T-helper 1 cell treated with Interleukin-12 subunit alpha and Interleukin-12 subunit beta and Interleukin-4 antibody, amounts not matched to agents 30 ng/mL and 1 ng/mL, for 36 hours (primary cell): ENCODE measurements around the gene PRCC. TPM values are rescaled to one million over a fixed set of nuclear protein-coding genes. Genes with fewer than 3 reads are reported as not detected.
"Not testable (repeated sequence)": the region's sequence is repeated elsewhere in the genome, so short reads cannot be mapped to it uniquely, and the experiment has no call there.

Experiments used
- intact Hi-C: fragments of 100-400 bp; cut with micrococcal nuclease; formaldehyde crosslinking; loops from one replicate; pipeline ENCODE4 v1.15.1; 2024
- total RNA-seq: library from RNA; stranded (reverse); gene quantifications from 2 replicates; pipeline ENCODE4 v1.2.3, GENCODE V29; 2022

Gene PRCC
- total RNA-seq, 1 donor from 2014 or later: 90.1 TPM

DNA sequence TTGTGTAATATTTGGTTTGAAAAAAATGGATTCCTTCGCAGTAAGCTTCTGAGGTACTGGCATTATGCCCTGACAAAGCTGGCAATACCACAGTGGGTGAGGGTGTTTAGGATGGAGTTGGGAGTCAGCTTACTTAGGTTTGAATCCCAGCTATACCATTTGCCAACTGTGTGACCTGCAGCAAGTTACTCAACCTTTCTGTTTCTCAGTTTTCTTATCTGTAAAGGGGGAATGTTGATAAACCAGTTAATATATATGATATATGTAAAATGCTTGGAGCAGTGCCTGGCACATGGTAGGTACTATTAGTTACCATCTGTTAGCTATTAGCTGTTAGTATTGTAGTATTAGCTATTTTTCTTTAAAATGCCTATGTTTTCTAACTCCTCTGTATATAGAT, 11.0 kb upstream of the PRCC start:
- intact Hi-C loops: no loop called here

GRCh38 chr1:156757572-156758253, 9.6 kb upstream of the PRCC start:
- intact Hi-C loops: not testable (repeated sequence)

DNA sequence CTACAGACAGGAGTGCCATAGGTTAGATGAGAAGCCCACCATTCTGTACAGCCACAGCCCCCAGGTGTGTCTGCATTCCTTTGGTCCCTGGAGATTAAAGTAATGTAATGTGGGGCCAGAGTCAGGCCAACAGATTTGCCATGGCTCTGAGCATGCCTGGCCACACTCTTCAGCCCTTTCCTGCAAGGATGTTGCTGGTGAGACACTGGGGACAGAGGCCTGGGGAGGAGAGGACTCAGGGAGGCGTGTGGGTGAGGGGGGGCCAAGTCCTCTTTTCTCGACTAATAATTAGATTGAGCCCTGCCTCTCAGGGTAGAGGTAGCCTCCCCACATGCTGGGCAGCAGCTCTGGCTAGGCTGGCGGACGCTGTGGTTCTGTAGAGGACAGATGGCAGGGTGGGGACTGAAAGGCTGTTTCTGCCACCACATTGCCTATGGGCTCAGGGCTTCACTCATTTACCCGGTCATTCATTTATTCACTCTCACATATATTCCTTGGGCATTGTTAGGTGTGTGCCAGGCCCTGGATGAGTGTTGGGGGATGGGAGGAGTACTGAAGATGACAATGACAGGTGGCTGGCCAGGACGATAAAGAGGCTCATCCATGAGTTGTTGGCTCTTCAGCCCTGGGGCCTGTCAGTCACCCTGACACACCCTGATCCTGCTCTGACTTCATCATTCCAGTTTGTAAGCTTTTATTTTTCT, 7.1 kb upstream of the PRCC start:
- intact Hi-C loops: no loop called here

DNA sequence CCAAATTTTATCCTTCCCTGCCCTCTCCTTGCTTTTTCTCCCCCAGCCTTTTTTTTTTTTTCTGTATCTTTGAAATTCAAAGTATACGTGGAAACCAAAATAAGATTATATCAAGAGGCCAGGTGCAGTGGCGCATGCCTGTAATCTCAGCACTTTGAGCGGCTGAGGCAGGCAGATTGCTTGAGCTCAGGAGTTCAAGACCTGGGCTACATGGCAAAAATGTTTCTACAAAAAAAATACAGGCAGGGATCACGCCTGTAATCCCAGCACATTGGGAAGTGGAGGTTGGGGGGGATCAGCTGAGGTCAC, 6.6 kb upstream of the PRCC start:
- intact Hi-C loops: no loop called here

GRCh38 chr1:156765136-156765535, 2.2 kb upstream of the PRCC start:
- intact Hi-C loops: not testable (repeated sequence)

DNA sequence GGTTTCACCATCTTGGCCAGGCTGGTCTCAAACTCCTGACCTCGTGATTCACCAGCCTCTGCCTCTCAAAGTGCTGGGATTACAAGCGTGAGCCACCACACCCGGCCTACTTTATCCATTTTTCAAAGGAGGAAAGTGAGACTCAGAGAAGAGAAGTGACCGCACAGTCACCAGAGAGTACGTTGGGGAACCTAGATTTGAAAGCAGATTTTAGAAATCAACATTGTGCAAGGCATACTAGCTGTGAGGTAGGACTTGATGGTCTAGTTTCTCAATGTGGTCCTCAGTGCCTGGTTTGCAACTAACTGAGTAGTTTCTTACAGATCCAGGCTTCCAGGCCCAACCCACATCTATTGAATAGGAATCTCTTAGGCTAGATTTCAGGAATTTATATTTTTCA, 1.7 kb upstream of the PRCC start:
- intact Hi-C loops: loop anchor here (2.0 kb wide), 2 partner anchors 77 to 309 kb away; no protein-coding TSS in a partner anchor

GRCh38 chr1:156766298-156767100, 836 bp upstream of the PRCC start:
- intact Hi-C loops: loop anchor here (1.0 to 2.0 kb wide), 12 partner anchors 15 to 712 kb away; partner anchors contain the start of genes CCT3, ETV3, GPATCH4 and HDGF

DNA sequence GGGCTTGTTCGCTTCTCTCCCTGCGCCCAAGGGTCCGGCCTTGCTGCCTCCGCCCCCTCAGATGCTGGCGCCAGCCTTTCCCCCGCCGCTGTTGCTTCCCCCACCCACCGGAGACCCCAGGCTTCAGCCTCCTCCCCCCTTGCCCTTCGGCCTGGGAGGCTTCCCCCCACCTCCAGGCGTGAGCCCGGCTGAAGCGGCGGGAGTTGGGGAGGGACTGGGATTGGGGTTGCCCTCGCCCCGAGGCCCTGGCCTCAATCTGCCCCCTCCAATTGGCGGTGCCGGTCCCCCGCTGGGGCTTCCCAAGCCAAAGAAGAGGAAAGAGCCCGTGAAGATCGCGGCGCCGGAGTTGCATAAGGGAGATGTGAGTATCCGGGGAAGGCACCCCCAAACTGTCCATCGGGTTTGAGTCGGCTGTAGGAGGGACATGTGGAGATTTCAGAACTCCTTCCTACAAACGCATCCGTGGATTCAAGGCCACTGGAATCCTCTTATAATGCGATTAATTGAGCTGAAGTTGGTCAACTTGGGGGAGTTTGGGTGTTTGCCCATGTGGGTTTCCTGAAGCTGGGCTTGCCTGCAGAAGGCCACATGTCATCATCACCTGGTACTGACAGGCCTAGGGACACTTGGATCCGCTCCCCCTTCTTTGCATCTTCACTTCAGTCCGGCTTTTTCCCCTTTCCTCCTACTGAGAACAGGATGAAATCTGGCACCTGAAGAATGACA, 707 bp downstream of the PRCC start:
- intact Hi-C loops: loop anchor here (1.0 to 2.0 kb wide), 13 partner anchors 17 to 714 kb away; partner anchors contain the start of genes CCT3, ETV3, GPATCH4 and HDGF

DNA sequence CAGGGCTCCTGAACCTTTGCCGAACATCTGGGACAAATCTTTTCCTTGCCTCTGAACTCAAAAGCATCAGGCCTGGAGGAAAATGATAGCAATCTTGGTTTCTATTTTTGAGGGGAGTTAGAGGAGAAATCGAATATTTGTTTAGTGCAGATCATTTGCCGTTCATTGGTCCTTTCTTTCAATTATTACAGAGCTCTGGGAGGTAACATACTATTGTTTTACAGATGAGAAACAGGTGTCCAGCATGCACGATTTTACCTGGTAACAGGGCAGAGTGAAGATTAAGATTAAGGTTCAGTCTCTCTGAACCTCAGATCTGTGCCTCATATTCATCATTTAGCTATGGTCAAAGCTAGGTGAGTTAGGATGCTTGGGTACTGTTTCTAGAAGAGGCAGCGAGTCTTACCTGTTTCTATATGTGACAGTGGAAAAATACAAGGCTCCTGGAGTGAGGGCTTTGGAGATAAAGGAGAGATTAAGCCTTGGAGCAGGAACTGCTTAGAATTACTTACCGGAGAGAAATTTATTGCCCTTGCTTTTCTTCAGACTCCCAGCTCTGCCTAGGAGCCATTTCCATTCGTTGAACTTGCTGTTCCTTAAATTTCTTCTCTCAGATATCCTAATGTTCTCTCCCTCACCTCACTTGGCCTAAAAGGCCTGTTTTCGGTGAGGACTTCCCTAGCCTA, 1.4 kb downstream of the PRCC start:
- intact Hi-C loops: loop anchor here (1.0 kb wide), 1 partner anchor 144 kb away; no protein-coding TSS in a partner anchor

DNA sequence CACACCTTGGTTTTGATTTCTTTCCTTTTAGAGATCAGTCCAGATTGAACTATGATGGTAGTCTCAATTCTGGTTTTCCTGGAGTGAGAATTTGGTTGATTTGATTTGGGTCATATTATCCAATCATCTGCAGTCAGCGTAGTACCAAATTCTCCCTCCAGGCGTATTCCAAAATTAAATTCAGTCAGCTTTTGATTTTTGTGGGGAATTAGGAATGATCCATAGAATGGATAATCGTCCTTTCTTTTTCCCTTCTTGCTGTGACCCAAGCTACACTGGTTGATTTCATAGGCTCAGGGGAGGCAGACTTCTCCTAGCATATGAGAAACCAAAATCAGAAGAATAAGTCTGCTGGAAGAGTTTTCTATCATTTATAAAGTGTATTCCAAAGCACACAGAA, 4.9 kb downstream of the PRCC start:
- intact Hi-C loops: no loop called here

DNA sequence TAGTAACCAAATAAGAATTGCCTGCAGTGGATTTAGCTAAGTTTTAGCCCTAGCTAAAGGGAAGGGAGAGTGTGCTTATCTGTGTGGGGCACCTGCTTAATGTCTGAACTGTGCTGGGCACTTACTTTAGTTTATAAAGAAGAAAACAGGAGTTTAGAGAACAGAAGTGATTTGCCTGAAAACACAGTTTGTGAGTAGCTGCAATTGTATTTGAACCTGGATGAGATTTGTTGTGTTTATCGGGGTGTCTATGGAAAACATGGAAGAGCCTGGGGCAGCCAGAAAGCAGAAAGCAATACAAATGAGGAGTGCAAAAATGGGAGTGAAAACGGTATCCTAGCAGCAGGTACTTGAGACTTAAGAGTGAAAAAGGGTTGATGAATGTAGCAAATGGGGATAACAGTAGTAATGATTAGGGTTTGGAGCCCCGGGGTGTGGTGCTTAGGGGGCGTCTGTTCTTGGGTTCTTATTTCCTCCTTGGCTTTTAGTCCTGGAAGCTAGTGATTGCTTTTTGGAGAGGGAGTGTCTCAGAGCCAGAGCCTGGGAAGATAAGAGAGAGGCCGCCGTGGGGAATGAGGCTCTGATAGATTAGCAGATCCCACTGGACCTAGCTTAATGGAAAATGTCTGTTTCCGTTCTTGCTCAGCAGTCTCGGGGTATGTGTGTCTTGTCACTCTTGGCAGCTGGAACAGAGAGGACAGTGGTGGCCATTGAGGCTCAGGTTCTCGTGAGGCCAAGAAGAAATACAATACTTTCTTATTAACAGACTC, 5.6 kb downstream of the PRCC start:
- intact Hi-C loops: no loop called here

DNA sequence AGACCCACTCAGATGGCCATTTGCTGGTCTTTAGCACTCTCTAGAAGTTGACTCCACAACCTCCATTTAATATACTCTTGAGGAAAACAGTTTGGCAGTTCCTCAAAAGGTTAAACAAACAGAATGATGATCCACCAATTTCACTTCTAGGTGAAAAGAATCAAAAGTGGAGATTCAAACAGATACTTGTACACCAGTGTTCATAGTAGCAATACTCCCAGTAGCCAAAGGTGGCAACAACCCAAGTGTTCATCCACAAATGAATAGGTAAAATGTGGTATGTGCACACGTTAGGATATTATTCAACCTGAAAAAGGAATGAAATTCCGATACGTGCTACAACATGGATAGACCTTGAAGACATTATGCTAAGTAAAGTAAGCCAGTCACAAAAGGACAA, 6.3 kb downstream of the PRCC start:
- intact Hi-C loops: no loop called here

DNA sequence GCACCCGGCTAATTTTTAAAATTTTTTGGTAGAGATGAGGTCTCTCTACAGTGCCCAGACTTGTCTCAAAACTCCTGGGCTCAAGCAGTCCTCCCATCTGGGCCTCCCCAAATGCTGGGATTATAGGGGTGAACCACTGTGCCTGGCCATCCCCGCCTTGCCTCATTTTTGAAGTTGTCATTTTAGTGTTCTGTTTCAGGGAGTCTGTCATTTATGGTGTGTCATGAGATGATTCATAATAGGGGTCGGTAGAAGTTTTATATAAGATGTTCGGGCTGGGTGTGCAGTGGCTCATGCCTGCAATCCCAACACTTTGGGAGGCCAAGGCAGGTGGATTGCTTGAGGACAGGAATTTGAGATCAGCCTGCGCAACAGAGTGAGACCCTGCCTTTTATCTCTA, 8.5 kb downstream of the PRCC start:
- intact Hi-C loops: no loop called here

DNA sequence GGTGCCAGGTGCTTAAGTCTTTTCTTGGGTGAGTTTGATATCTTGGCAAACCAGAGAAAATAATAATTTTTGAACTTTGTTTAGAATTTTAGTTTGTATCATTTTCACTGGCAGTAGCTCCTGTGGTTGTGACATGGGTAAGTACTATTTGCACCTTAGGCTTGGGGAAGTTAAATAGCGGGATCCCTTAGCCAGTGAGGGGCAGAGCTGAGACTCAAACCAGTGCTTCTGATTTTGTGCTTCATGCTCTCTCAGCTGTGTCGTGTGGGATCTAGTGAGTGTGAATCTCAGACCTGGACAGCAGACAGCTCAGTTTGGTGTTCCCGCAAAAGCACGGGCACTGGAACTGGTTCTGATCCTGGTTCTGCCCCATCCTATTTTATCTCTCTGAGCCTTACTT, 9.6 kb downstream of the PRCC start:
- intact Hi-C loops: no loop called here

- intact Hi-C loops: no loop called here
Measured at GRCh38 chr1:156777573-156777972, 10.2 kb downstream of the PRCC start.

DNA sequence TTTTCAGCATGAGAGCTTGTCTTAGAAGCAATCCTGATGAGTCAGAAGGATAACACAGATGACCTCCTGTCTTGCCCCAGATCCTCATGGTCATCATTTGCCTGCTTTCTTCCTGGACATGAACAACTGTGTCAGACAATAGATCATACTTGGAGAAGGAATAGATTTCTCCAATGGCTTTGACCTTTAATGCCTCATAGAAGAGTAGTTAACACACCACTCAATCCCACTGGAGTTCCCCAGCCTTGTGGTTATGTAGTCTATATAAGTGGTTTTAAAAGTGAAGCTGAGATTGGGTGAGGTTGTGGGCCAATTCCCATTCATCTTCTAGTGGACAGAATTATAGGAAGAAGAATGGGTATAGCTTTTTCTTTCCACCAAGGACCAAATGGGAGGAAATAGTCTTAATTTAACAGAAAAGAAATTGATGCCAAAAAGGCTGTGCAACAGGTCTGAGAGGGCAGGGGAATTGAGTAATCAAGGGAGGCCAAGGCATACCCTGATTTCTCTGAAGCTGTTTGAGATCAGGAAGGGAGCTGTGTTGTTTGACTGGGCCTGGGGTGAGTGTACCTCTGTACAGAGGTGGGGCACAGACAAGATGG, 14.4 kb downstream of the PRCC start:
- intact Hi-C loops: no loop called here

- intact Hi-C loops: no loop called here
Measured at GRCh38 chr1:156785458-156785857, 18.1 kb downstream of the PRCC start.

DNA sequence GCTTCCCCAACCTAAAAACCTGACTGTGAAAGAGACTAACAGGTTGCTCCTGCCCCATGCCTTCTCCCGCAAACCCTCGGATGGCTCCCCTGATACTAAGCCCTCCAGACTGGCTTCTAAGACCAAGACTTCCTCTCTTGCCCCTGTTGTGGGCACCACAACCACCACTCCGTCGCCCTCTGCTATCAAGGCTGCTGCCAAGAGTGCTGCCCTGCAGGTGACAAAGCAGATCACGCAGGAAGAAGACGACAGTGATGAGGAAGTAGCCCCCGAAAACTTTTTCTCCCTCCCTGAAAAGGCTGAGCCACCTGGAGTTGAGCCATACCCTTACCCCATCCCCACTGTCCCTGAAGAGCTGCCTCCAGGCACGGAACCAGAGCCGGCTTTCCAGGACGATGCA, 19.3 kb downstream of the PRCC start:
- intact Hi-C loops: no loop called here

DNA sequence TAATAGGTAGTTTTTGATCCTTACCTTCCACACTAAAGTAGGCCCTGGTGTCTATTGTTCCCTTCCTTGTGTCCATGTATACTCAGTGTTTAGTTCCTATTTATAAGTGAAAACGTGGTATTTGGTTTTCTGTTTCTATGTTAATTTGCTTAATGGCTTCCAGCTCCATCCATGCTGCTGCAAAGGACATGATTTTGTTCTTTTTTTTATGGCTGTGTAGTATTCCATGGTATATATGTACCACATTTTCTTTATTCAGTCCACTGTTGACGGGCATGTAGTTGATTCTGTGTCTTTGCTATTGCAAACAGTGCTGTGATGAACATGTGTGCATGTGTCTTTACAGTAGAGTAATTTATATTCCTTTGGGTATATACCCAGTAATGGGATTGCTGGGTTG, 20.8 kb downstream of the PRCC start:
- intact Hi-C loops: no loop called here
